NCI-H146 treated with DMSO at 0.1 percent for 48 hours (cell line): ENCODE measurements around the gene DENND6B.
"Not testable (repeated sequence)": the region's sequence is repeated elsewhere in the genome, so short reads cannot be mapped to it uniquely, and the experiment has no call there.

ENCODE experiments used
- DNase-seq: peaks from one replicate; lab custom pipeline; 2025; ENCODE audit not compliant: unreplicated experiment; lab: John Stamatoyannopoulos, UW

The DENND6B gene, protein sequence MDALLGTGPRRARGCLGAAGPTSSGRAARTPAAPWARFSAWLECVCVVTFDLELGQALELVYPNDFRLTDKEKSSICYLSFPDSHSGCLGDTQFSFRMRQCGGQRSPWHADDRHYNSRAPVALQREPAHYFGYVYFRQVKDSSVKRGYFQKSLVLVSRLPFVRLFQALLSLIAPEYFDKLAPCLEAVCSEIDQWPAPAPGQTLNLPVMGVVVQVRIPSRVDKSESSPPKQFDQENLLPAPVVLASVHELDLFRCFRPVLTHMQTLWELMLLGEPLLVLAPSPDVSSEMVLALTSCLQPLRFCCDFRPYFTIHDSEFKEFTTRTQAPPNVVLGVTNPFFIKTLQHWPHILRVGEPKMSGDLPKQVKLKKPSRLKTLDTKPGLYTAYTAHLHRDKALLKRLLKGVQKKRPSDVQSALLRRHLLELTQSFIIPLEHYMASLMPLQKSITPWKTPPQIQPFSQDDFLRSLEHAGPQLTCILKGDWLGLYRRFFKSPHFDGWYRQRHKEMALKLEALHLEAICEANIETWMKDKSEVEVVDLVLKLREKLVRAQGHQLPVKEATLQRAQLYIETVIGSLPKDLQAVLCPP

DNA sequence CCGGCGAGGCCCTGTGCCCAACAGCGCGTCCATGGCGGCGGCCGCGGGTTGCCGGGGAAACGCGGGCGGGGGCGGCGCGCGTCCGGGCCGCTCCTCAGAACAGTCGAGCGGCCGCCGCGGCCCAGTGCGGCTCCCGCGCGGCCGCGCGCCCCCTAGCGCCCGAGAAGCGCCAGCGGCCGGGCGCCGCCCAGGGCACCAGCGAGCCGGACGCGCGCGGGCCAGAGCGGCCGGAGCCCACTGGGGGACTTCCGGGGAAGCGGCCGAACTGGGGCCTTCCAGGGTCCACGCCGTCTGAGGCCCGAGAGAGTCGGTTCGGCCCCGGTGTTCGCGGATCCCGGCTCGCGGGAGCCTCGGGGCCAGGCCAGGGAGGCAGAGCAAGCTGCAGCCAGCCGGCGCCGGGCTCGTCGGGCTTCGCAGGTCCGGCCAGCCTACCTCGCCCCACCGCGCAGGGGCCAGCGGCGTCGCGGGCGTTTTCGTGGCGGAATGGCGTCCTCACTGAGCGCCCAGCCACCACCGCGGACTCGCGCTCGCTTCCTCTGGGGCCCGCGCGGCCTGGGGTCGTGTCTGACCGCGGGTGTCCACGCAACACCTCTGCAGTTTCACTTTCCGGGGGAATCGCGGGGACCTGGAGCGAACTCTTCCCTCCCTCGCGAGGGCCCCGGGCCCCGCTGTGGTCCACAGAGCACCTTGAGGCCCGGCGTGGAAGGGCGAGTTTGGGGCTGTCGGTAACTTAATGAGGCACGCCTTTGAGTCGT, at the start of gene DENND6B:
Gene DENND6B (minus strand): TSS at position 57 of the 755 bp plus-strand sequence. CDS start 24 bp downstream, at position 33.
- DNase-seq = peak; percentile 28

- DNase-seq = no peak
Measured at GRCh38 chr22:50376085-50376651, 49.4 kb upstream of the DENND6B start.

DNA sequence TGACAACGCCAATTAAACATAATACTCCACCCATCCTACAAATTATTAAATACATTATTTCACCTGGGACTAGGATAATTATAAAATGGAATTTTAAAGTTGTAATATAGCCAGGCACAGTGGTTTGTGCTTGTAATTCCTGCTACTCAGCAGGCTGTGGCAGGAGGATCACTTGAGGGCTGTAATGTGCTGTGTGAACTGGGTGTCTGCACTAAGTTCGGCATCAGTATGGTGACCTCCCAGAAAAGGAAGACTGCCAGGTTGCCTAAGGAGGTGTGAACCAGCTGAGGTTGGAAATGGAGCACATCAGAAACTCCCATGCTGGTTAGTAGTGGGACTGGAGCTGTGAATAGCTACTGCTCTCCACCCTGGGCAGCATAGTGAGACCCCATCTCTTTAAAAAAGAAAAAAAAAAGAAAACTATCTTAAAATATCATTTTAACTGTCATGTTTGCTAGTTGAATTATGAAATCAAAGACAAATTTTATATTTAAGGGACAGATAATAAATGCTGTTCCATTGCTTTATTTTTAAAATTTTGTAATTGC, 44.4 kb upstream of the DENND6B start:
- DNase-seq = no peak

DNA sequence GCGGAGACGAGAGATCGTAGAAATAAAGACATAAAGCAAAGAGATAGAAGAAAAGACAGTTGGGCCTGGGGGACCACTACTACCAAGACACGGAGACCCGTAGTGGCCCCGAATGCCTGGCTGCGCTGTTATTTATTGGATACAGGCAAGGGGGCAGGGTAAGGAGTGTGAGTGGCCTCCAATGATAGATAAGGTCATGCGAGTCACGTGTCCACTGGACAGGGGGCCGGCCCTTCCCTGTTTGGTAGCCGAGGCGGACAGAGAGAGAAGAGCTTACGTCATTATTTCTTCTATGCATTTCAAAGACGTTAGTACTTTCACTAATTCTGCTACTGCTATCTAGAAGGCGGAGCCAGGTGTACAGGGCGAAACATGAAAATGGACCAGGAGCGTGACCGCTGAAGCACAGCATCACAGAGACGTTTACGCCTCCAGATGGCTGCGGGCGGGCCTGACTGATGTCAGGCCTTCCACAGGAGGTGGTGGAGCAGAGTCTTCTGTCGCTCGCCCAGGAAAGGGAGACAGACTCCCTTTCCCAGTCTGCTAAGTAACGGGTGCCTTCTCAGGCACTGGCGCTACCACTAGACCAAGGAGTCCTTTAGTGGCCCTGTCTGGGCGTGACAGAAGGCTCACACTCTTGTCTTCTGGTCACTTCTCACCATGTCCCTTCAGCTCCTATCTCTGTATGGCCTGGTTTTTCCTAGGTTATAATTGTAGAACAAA, 41.1 kb upstream of the DENND6B start:
- DNase-seq = no peak

GRCh38 chr22:50363803-50364194, 37.0 kb upstream of the DENND6B start:
- DNase-seq = not testable (repeated sequence)

GRCh38 chr22:50363166-50363802, 36.5 kb upstream of the DENND6B start:
- DNase-seq = no peak

- DNase-seq = no peak
Measured at GRCh38 chr22:50361688-50362087, 34.9 kb upstream of the DENND6B start.

GRCh38 chr22:50361222-50361621, 34.4 kb upstream of the DENND6B start:
- no peak for DNase-seq

GRCh38 chr22:50360578-50360977, 33.8 kb upstream of the DENND6B start:
- DNase-seq = no peak

DNA sequence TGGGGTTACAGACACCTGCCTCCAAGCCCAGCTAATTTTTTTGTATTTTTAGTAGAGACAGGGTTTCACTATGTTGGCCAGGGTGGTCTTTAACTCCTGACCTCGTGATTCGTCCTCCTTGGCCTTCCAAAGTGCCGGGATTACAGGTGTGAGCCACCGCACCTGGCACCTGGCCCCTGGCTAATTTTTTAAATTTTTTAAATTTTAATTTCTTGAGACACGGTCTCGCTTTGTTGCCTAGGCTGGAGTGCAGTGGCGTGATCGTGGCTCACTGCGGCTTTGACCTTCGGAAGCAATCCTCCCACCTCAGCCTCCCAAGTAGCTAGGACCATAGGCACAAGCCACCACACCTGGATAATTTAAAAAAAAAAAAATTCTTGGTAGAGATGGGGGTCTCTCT, 30.9 kb upstream of the DENND6B start:
- DNase-seq = no peak

GRCh38 chr22:50357222-50357621, 30.4 kb upstream of the DENND6B start:
- no peak for DNase-seq

DNA sequence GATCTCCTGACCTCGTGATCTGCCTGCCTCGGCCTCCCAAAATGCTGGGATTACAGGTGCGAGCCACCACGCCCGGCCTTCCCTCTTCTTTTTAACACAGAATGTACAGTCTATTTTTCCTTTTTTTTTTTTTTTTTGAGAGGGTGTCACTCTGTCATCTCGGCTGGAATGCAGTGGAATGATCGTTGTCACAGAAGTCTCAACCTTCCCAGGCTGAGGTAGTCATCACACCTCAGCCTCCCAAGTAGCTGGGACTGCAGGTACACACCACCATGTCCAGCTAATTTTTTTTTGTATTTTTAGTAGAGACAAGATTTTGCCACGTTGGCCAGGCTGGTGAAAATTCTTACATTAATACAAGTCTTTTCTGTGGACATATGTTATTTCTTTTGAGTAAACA, 29.4 kb upstream of the DENND6B start:
- DNase-seq = no peak

GRCh38 chr22:50348058-50348457, 21.2 kb upstream of the DENND6B start:
- no peak for DNase-seq

- no peak for DNase-seq
Measured at GRCh38 chr22:50347157-50347556, 20.3 kb upstream of the DENND6B start.

GRCh38 chr22:50346470-50346869, 19.7 kb upstream of the DENND6B start:
- no peak for DNase-seq

DNA sequence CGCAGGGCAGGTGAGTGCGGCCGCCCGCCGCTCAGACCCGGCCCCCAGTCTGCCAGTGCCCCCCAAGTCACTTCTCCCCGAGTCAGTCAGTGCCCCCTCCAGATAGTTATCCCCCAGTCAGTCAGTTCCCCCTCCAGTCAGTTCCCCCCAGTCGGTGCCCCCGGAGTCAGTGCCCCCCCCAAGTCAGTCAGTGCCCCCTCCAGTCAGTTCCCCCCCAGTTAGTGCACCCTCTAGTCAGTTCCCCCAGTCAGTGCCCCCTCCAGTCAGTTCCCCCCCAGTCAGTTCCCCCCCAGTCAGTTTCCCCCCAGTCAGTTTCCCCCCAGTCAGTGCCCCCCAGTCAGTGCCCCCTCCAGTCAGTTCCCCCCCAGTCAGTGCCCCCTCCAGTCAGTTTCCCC, 16.7 kb upstream of the DENND6B start:
- no peak for DNase-seq

DNA sequence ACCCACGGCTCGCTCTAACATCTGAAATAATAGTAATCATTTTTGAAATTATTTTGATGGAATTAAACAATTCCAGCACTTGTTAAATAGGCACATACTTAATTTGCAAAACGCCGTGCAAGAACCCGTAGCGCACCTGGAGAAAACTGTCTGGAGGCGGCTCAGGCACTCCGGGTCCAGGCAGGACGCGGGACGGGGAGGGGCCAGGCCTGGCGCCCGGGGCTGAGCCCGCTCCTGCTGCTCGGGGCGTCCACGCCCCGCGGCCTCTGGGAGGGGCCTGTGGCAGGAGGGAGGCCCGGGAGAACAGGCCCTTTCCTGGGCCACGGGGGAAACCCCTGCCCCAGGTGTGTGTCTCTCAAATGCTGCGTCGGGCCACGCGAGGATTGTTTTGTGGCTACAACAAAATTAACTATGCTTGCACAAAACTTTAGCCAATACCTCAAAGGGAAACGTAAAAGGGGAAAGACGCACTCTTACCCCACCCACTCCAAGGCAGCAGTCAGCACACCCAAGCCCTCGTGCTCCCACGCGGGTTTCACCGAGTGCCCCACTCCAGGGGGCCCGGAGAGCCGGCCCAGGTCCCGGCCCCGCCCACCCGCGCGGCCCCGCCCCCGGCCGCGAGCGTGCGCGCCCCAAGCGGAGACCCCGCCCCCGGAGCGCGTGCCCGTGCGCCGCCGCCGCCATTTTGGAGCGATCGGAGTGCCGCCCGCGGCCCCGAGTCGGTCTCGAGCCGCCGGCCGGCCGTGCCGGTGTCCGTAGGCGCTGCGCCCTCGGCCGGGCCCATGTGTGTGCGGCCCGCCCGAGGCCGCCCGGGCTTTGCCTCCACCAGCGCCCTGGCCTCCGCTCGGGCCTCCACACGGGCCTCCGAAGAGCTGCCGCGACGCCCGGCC, 16.1 kb upstream of the DENND6B start, which contains the start of gene PPP6R2:
Gene PPP6R2 (plus strand): TSS at position 677 of the 890 bp plus-strand sequence. CDS start 50,582 bp downstream, outside the sequence.
- DNase-seq = no peak

- DNase-seq = peak; percentile 78
Measured at GRCh38 chr22:50341977-50342650, 15.3 kb upstream of the DENND6B start.
